Bronchial epithelial cell (primary cell): ENCODE data around the gene STXBP3. TPM values are rescaled to one million over a fixed set of nuclear protein-coding genes. Genes with fewer than 3 reads are reported as not detected.

Source experiments
- DNase-seq: peaks from one replicate; pipeline ENCODE4 v3.0.0-alpha.2; 2010; ENCODE audit warnings: low read depth
- FAIRE-seq: peaks from 2 replicates; lab custom pipeline; 2011; peaks lifted over from hg19 to GRCh38; lab: Jason Lieb, UNC
- H3K27me3 ChIP-seq: 2 replicates; pipeline ENCODE4 v1.5.1; 2011; ENCODE audit warnings: low read length; ENCODE audit not compliant: control insufficient read depth, insufficient read depth
- H3K36me3 ChIP-seq: 2 replicates; pipeline ENCODE4 v1.5.1; 2011; ENCODE audit warnings: low read length; ENCODE audit not compliant: control insufficient read depth, insufficient read depth
- H3K4me3 ChIP-seq: 2 replicates; pipeline ENCODE4 v1.5.1; 2011; ENCODE audit warnings: mild to moderate bottlenecking, low read depth, low read length, control low read depth
- CTCF ChIP-seq: IDR thresholded peaks from 2 replicates; pipeline ENCODE4 v1.5.1; 2011; ENCODE audit warnings: mild to moderate bottlenecking, moderate library complexity, low read length, control low read depth, inconsistent platforms; ENCODE audit not compliant: insufficient read depth, severe bottlenecking
- total RNA-seq: library from RNA; depleted of rRNA; stranded (reverse); fragments of >200 nt; gene quantifications from 2 replicates; pipeline ENCODE4 v1.2.1, GENCODE V29; 2014

The STXBP3 gene
- total RNA-seq, 1 donor from 2014 or later, result 30.0 TPM

- Histone ChIP-seq H3K36me3 (no peaks in the 10 kb centered on the region), H3K4me3 (no peak overlapping the region), H3K27me3 (no peaks in the 10 kb centered on the region)
- DNase-seq (no peak), FAIRE-seq (no peak)
- TF ChIP-seq CTCF, result no peak
These were observed 66.9 kb downstream of the STXBP3 start for GRCh38 chr1:108813326-108813725.

GRCh38 chr1:108814343-108815125, 68.1 kb downstream of the STXBP3 start:
- Histone ChIP-seq H3K36me3 (no peaks in the 10 kb centered on the region), H3K4me3 (no peak overlapping the region), H3K27me3 (no peaks in the 10 kb centered on the region)
- no peak for TF ChIP-seq CTCF
- DNase-seq (no peak), FAIRE-seq (no peak)

- TF ChIP-seq CTCF, result no peak
- no peaks in the 10 kb centered on the region for H3K36me3 ChIP-seq
- no peak overlapping the region for H3K4me3 ChIP-seq
- H3K27me3 ChIP-seq, result no peaks in the 10 kb centered on the region
- FAIRE-seq (no peak), DNase-seq (no peak)
These were observed 69.1 kb downstream of the STXBP3 start for GRCh38 chr1:108815566-108815965.

- Histone ChIP-seq H3K36me3 (no peaks in the 10 kb centered on the region), H3K27me3 (no peaks in the 10 kb centered on the region), H3K4me3 (no peak overlapping the region)
- DNase-seq (peak; percentile 74), FAIRE-seq (no peak)
- TF ChIP-seq CTCF, result no peak
These were observed 69.8 kb downstream of the STXBP3 start for GRCh38 chr1:108816049-108816893.

- H3K4me3 ChIP-seq, result no peak overlapping the region
- H3K27me3 ChIP-seq, result no peaks in the 10 kb centered on the region
- DNase-seq (no peak), FAIRE-seq (no peak)
- H3K36me3 ChIP-seq, result no peaks in the 10 kb centered on the region
- no peak for TF ChIP-seq CTCF
These were observed 70.5 kb downstream of the STXBP3 start for GRCh38 chr1:108817016-108817415.
